ENCODE results near the gene CCDC33. TPM values are rescaled to one million over a fixed set of nuclear protein-coding genes. Genes with fewer than 3 reads are reported as not detected.

CCDC33 gene
- total RNA-seq, 1 experiment from 2014 or later = not detected

- intact Hi-C loops (cut with micrococcal nuclease; ENCODE audit: unreplicated experiment) = no loop called here
- H3K27ac ChIP-seq (ENCODE audit: low read length) = peak overlapping the region; percentile 76
- H3K36me3 ChIP-seq (ENCODE audit: control insufficient read depth, insufficient read depth, low read length) = no peaks in the 10 kb centered on the region
- no peaks in the 10 kb centered on the region for H3K9me3 ChIP-seq (ENCODE audit: control insufficient read depth, insufficient read depth, low read depth, low read length)
- in situ Hi-C loops (cut with HindIII; ENCODE audit: low pct_unique_long_range_greater_than_20kb, low sequenced_read_pairs) = no loop called here
- no peak for ATAC-seq
- peaks cover 36% of the 10 kb centered on the region for H3K4me1 ChIP-seq (ENCODE audit: control insufficient read depth, insufficient read depth, low read length)
- ChIA-PET POLR2A (interaction anchor here (0.7 kb wide), 2 partner anchors 31 to 58 kb away, joined by 3 read pairs; no protein-coding TSS in a partner anchor), CTCF (interaction anchor here (0.7 kb wide), 2 partner anchors 11 to 16 kb away, joined by 3 to 4 read pairs; no protein-coding TSS in a partner anchor)
- H3K27me3 ChIP-seq (ENCODE audit: control insufficient read depth, insufficient read depth, low read length) = no peaks in the 10 kb centered on the region
- BruUV-seq (replicated peaks) = no TSS peak
- peak overlapping the region in 1 of 2 experiments; percentile 1; a peak in 1 of 4 replicates for H3K4me3 ChIP-seq (ENCODE audit: low read depth in 2 of 2, low read length in 2 of 2)
- no peak for DNase-seq (ENCODE audit: low read depth, low spot score)
- TF ChIP-seq SIN3A (IDR thresholded peaks at IDR 0.05; ENCODE audit: borderline replicate concordance, insufficient read depth, low read depth, low read length) = no peak
- TF ChIP-seq REST (IDR thresholded peaks at IDR 0.05; ENCODE audit: insufficient read depth in 1 of 2, low read depth in 2 of 2, low read length in 1 of 2) = no peak
- no peak for TF ChIP-seq TCF7L2 (IDR thresholded peaks at IDR 0.05; ENCODE audit: low read depth, low read length)
- TF ChIP-seq CTCF (IDR thresholded peaks at IDR 0.05) = no peak
- no peak for TF ChIP-seq POLR2AphosphoS5 (IDR thresholded peaks at IDR 0.05; ENCODE audit: low read depth, low read length)
Measured at GRCh38 chr15:74201710-74202420, 34.3 kb upstream of the CCDC33 start.

GRCh38 chr15:74202452-74203401, 33.4 kb upstream of the CCDC33 start, which contains the start of gene STRA6:
TSS of gene STRA6 (minus strand) at chr15:74202787. CDS start at chr15:74202267, 520 bp downstream.
- intact Hi-C loops (cut with micrococcal nuclease; ENCODE audit: unreplicated experiment) (no loop called here), in situ Hi-C loops (cut with HindIII; ENCODE audit: low pct_unique_long_range_greater_than_20kb, low sequenced_read_pairs) (no loop called here)
- Histone ChIP-seq H3K36me3 (ENCODE audit: control insufficient read depth, insufficient read depth, low read length) (no peaks in the 10 kb centered on the region), H3K4me1 (ENCODE audit: control insufficient read depth, insufficient read depth, low read length) (peaks cover 36% of the 10 kb centered on the region), H3K4me3 (ENCODE audit: low read depth in 2 of 2, low read length in 2 of 2) (peak within 1 kb of the TSS in 1 of 2 experiments; percentile 1; a peak in 1 of 4 replicates), H3K27me3 (ENCODE audit: control insufficient read depth, insufficient read depth, low read length) (no peaks in the 10 kb centered on the region), H3K9me3 (ENCODE audit: control insufficient read depth, insufficient read depth, low read depth, low read length) (no peaks in the 10 kb centered on the region), H3K27ac (ENCODE audit: low read length) (peak within 1 kb of the TSS; percentile 76)
- no TSS peak for BruUV-seq (replicated peaks)
- ChIA-PET CTCF (interaction anchor here (0.7 kb wide), 2 partner anchors 12 to 17 kb away, joined by 3 to 4 read pairs; no protein-coding TSS in a partner anchor), POLR2A (interaction anchor here (0.7 kb wide), 3 partner anchors 32 to 377 kb away, joined by 3 read pairs; no protein-coding TSS in a partner anchor)
- TF ChIP-seq REST (IDR thresholded peaks at IDR 0.05; ENCODE audit: insufficient read depth in 1 of 2, low read depth in 2 of 2, low read length in 1 of 2) (no peak), SIN3A (IDR thresholded peaks at IDR 0.05; ENCODE audit: borderline replicate concordance, insufficient read depth, low read depth, low read length) (no peak), CTCF (IDR thresholded peaks at IDR 0.05) (no peak), TCF7L2 (IDR thresholded peaks at IDR 0.05; ENCODE audit: low read depth, low read length) (no peak)
- ATAC-seq (no peak), DNase-seq (ENCODE audit: low read depth, low spot score) (no peak)

All from Panc1 (cell line).